ENCODE measurements around the gene BICC1.

Gene BICC1

GRCh38 chr10:58556516-58557165 is 44.0 kb downstream of the BICC1 start:
- no peak for TF ChIP-seq REST (IDR thresholded peaks at IDR 0.05; ENCODE audit: insufficient read depth in 1 of 2, low read depth in 2 of 2, low read length in 2 of 2)
- TF ChIP-seq FOXP2 (optimal IDR thresholded peaks at IDR 0.05; ENCODE audit: borderline replicate concordance, extremely low read depth, extremely low read length, insufficient read depth) = no peak
- no peak for TF ChIP-seq TAF1 (IDR thresholded peaks at IDR 0.05; ENCODE audit: borderline replicate concordance, insufficient read depth, low read length)
- TF ChIP-seq POLR2AphosphoS5 (IDR thresholded peaks at IDR 0.05; ENCODE audit: low read depth, low read length) = no peak
- no peak for TF ChIP-seq SIN3A (IDR thresholded peaks at IDR 0.05; ENCODE audit: borderline replicate concordance, insufficient read depth, low read length)

GRCh38 chr10:58557714-58558113 is 45.0 kb downstream of the BICC1 start:
- TF ChIP-seq POLR2AphosphoS5 (IDR thresholded peaks at IDR 0.05; ENCODE audit: low read depth, low read length) (no peak), REST (IDR thresholded peaks at IDR 0.05; ENCODE audit: insufficient read depth in 1 of 2, low read depth in 2 of 2, low read length in 2 of 2) (no peak), FOXP2 (optimal IDR thresholded peaks at IDR 0.05; ENCODE audit: borderline replicate concordance, extremely low read depth, extremely low read length, insufficient read depth) (no peak), TAF1 (IDR thresholded peaks at IDR 0.05; ENCODE audit: borderline replicate concordance, insufficient read depth, low read length) (no peak), SIN3A (IDR thresholded peaks at IDR 0.05; ENCODE audit: borderline replicate concordance, insufficient read depth, low read length) (no peak)

GRCh38 chr10:58560068-58560467 is 47.4 kb downstream of the BICC1 start:
- TF ChIP-seq POLR2AphosphoS5 (IDR thresholded peaks at IDR 0.05; ENCODE audit: low read depth, low read length) = no peak

- TF ChIP-seq SIN3A (IDR thresholded peaks at IDR 0.05; ENCODE audit: borderline replicate concordance, insufficient read depth, low read length) (no peak), FOXP2 (optimal IDR thresholded peaks at IDR 0.05; ENCODE audit: borderline replicate concordance, extremely low read depth, extremely low read length, insufficient read depth) (no peak), TAF1 (IDR thresholded peaks at IDR 0.05; ENCODE audit: borderline replicate concordance, insufficient read depth, low read length) (no peak), POLR2AphosphoS5 (IDR thresholded peaks at IDR 0.05; ENCODE audit: low read depth, low read length) (no peak), REST (IDR thresholded peaks at IDR 0.05; ENCODE audit: insufficient read depth in 1 of 2, low read depth in 2 of 2, low read length in 2 of 2) (no peak)
Measured at GRCh38 chr10:58565271-58565670, 52.6 kb downstream of the BICC1 start.

GRCh38 chr10:58567652-58568051 is 55.0 kb downstream of the BICC1 start:
- TF ChIP-seq FOXP2 (optimal IDR thresholded peaks at IDR 0.05; ENCODE audit: borderline replicate concordance, extremely low read depth, extremely low read length, insufficient read depth) (no peak), SIN3A (IDR thresholded peaks at IDR 0.05; ENCODE audit: borderline replicate concordance, insufficient read depth, low read length) (no peak), REST (IDR thresholded peaks at IDR 0.05; ENCODE audit: insufficient read depth in 1 of 2, low read depth in 2 of 2, low read length in 2 of 2) (no peak), TAF1 (IDR thresholded peaks at IDR 0.05; ENCODE audit: borderline replicate concordance, insufficient read depth, low read length) (no peak), POLR2AphosphoS5 (IDR thresholded peaks at IDR 0.05; ENCODE audit: low read depth, low read length) (no peak)
